Endothelial cell of umbilical vein (primary cell): ENCODE measurements around the gene FHOD1. TPM values are rescaled to one million over a fixed set of nuclear protein-coding genes. Genes with fewer than 3 reads are reported as not detected.

Experiments
- BruUV-seq: library from RNA; stranded (reverse); fragments of 400-500 nt; replicated peaks from 2 replicates; lab custom pipeline; 2021; lab: Mats Ljungman, UMichigan
- CTCF ChIA-PET: fragments of 300-600, 350-600 bp; sonication (Branson Sonifier 250); formaldehyde crosslinking; loops from one replicate; lab custom pipeline; 2021; ENCODE audit warnings: antibody characterized with exemption, inconsistent platforms; lab: Charles Lee
- POLR2A ChIA-PET: fragments of 300-600, 350-600 bp; sonication (Branson Sonifier 250); formaldehyde crosslinking; loops from one replicate; lab custom pipeline; 2021; ENCODE audit warnings: antibody characterized with exemption, inconsistent platforms; lab: Charles Lee
- DNase-seq: peaks from one replicate; pipeline ENCODE4 v3.0.0-alpha.2; 2011; ENCODE audit warnings: low read depth, low spot score
- FAIRE-seq: peaks from 2 replicates; lab custom pipeline; 2011; peaks lifted over from hg19 to GRCh38; lab: Jason Lieb, UNC
- H2AFZ ChIP-seq: 2 replicates; pipeline ENCODE4 v1.6.0; 2012; ENCODE audit warnings: low read depth, low read length, control low read depth, inconsistent platforms
- H3K27ac ChIP-seq: 2 replicates; pipeline ENCODE4 v1.5.1; 2011; ENCODE audit warnings: low read depth, mild to moderate bottlenecking, control low read depth, low read length, moderate library complexity; ENCODE audit not compliant: insufficient read depth
- H3K27me3 ChIP-seq, 2 experiments: 2 replicates each; pipeline versions ENCODE4 v1.6.0 to v1.6.1; 2011; ENCODE audit warnings: low read length in 2 of 2, mixed read lengths in 1 of 2; ENCODE audit not compliant: control insufficient read depth in 2 of 2, insufficient read depth in 2 of 2
- H3K36me3 ChIP-seq, 2 experiments: 2 replicates in 1 of 2; 3 replicates in 1 of 2; pipeline ENCODE4 v1.5.1; 2011; ENCODE audit warnings: low read length in 2 of 2, mild to moderate bottlenecking in 1 of 2, moderate library complexity in 1 of 2; ENCODE audit not compliant: control insufficient read depth in 2 of 2, insufficient read depth in 2 of 2; ENCODE audit errors: extremely low read depth in 1 of 2
- H3K4me1 ChIP-seq: 3 replicates; pipeline ENCODE4 v1.5.1; 2011; ENCODE audit warnings: mild to moderate bottlenecking, low read length; ENCODE audit not compliant: control insufficient read depth, insufficient read depth; ENCODE audit errors: extremely low read depth
- H3K4me2 ChIP-seq: 2 replicates; pipeline ENCODE4 v1.6.1; 2011; ENCODE audit warnings: low read length, control low read depth, mixed read lengths; ENCODE audit not compliant: insufficient read depth
- H3K4me3 ChIP-seq, 3 experiments: fragments of 200-600 bp in 1 of 3; sonication (generic), shearing (Covaris generic) in 1 of 3; replicated peaks in 1 of 3; 2 replicates each; pipeline ENCODE4 v1.5.1; 2011 to 2016; ENCODE audit warnings: control low read depth in 3 of 3, low read length in 3 of 3, mild to moderate bottlenecking in 2 of 3, inconsistent platforms in 1 of 3, low read depth in 1 of 3, moderate library complexity in 1 of 3; ENCODE audit not compliant: insufficient read depth in 1 of 3
- H3K79me2 ChIP-seq: 2 replicates; pipeline ENCODE4 v1.6.0; 2012; ENCODE audit warnings: low read length, inconsistent platforms; ENCODE audit not compliant: control insufficient read depth, insufficient read depth
- H3K9ac ChIP-seq: replicated peaks from 2 replicates; pipeline ENCODE3; 2011; ENCODE audit warnings: low read length, control low read depth; ENCODE audit not compliant: insufficient read depth; ENCODE audit errors: extremely low read depth
- H3K9me1 ChIP-seq: replicated peaks from 3 replicates; pipeline ENCODE4 v1.6.0; 2011; ENCODE audit warnings: mild to moderate bottlenecking, low read length; ENCODE audit not compliant: control insufficient read depth, insufficient read depth; ENCODE audit errors: extremely low read depth
- H3K9me3 ChIP-seq: replicated peaks from 2 replicates; pipeline ENCODE4 v1.5.1; 2012; ENCODE audit warnings: low read length, inconsistent platforms; ENCODE audit not compliant: control insufficient read depth, insufficient read depth
- H4K20me1 ChIP-seq: replicated peaks from 2 replicates; pipeline ENCODE3; 2011; ENCODE audit warnings: mild to moderate bottlenecking, low read length; ENCODE audit not compliant: control insufficient read depth, insufficient read depth; ENCODE audit errors: extremely low read depth
- EZH2 ChIP-seq: IDR thresholded peaks from 2 replicates; pipeline ENCODE4 v1.6.1; 2012; ENCODE audit warnings: borderline replicate concordance, low read depth, mild to moderate bottlenecking, moderate library complexity, low read length, inconsistent platforms; ENCODE audit not compliant: severe bottlenecking
- FOS ChIP-seq: IDR thresholded peaks from 2 replicates; pipeline ENCODE4 v1.6.1; 2011; ENCODE audit warnings: mild to moderate bottlenecking, low read length, moderate library complexity, borderline replicate concordance; ENCODE audit not compliant: insufficient read depth
- GATA2 ChIP-seq: IDR thresholded peaks from 2 replicates; pipeline ENCODE4 v1.7.0; 2011; ENCODE audit warnings: low read depth, mild to moderate bottlenecking, moderate library complexity, mixed read lengths, low read length; ENCODE audit not compliant: insufficient read length, insufficient read depth
- JUN ChIP-seq: IDR thresholded peaks from 2 replicates; pipeline ENCODE4 v1.6.1; 2011; ENCODE audit warnings: borderline replicate concordance, low read depth; ENCODE audit not compliant: insufficient read length, insufficient read depth
- MYC ChIP-seq: IDR thresholded peaks from one replicate; pipeline ENCODE4 v1.6.1; 2011; ENCODE audit warnings: mild to moderate bottlenecking, low read depth, low read length
- POLR2A ChIP-seq: IDR thresholded peaks from 2 replicates; pipeline ENCODE4 v1.6.1; 2012; ENCODE audit warnings: low read depth, mild to moderate bottlenecking, control low read depth, low read length
- POLR2AphosphoS5 ChIP-seq: IDR thresholded peaks from 2 replicates; pipeline ENCODE4 v1.6.1; 2012; ENCODE audit warnings: low read depth, mild to moderate bottlenecking, control low read depth, low read length, moderate library complexity; ENCODE audit not compliant: insufficient read depth
- dilution Hi-C: fragments of 300-500 bp; cut with MboI; formaldehyde crosslinking; loops from one replicate; pipeline ENCODE4 v1.15.0; 2019; ENCODE audit warnings: low sequenced_read_pairs; ENCODE audit not compliant: extremely low pct_ligation_motif_present
- intact Hi-C: fragments of 100-400 bp; cut with micrococcal nuclease; formaldehyde crosslinking; loops from one replicate; pipeline ENCODE4 v1.10.0; 2022
- polyA plus RNA-seq, 4 experiments: library from polyadenylated mRNA; depleted of rRNA in 3 of 4; stranded (reverse) in 3 of 4; unstranded in 1 of 4; fragments of >200 nt; gene quantifications; 2 replicates each; pipeline versions ENCODE4 v1.2.1 to v1.2.3, GENCODE V29; 2011 to 2012; ENCODE audit warnings: missing spikeins in 1 of 4
- total RNA-seq: library from RNA; stranded (reverse); gene quantifications from 2 replicates; pipeline ENCODE4 v1.2.3, GENCODE V29; 2021
- TF ChIP-seq, protein P1 (sequence below): IDR thresholded peaks from 2 replicates; pipeline ENCODE4 v1.6.1; 2011; ENCODE audit not compliant: insufficient read depth, insufficient read length
- TF ChIP-seq, protein P2 (sequence below), 2 donors: IDR thresholded peaks; 1 replicate in 1 of 2; 2 replicates in 1 of 2; pipeline ENCODE4 v1.5.1; 2011; ENCODE audit warnings: low read length in 2 of 2, mild to moderate bottlenecking in 2 of 2, moderate library complexity in 2 of 2, control low read depth in 1 of 2, inconsistent platforms in 1 of 2, low read depth in 1 of 2; ENCODE audit not compliant: insufficient read depth in 1 of 2; ENCODE audit errors: extremely low read depth in 1 of 2

Gene FHOD1
- total and polyA plus RNA-seq, 2 donors (not counting 3 experiments of a cell fraction or from before 2014, with no cell fraction given): 63.6 to 124 TPM

DNA sequence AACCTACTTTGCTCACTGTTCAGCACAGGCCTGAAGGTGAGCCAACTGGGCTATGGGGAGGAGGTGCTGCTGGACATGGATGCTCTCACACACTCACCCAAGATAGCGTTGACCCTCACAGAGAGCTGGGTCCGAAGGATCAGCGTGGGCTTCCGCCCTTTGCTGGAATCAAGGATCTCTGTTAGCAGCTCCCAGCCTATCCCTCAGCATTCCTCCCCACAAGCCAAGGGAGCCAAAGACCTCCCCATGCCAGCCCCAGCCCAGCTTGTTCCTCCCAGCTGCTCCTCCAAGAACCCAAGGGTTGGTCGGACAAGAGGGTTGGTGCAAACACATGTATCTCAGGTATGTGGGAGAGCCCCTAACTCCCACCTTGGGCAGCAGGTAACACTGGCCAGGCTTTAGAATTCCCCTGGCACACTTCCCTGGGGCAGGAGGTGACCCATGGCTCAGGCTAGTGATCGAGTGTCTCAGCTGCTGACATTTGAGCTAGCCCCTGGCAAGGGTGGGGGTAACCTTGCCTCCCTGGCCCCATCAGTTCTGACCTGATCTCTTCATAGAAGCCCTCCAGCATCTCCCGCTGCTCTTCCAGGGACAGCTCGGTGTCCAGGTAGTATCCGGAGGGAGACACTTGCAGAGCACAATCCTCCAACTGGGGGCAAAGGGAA, 8.3 kb downstream of the FHOD1 start:
- TF ChIP-seq, protein P1, sequence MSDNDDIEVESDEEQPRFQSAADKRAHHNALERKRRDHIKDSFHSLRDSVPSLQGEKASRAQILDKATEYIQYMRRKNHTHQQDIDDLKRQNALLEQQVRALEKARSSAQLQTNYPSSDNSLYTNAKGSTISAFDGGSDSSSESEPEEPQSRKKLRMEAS: no peak
- no peak for TF ChIP-seq EZH2
- TF ChIP-seq JUN: no peak
- no peak for TF ChIP-seq FOS
- TF ChIP-seq POLR2A: no peak
- no peak for TF ChIP-seq MYC
- TF ChIP-seq POLR2AphosphoS5: no peak
- TF ChIP-seq, protein P2, sequence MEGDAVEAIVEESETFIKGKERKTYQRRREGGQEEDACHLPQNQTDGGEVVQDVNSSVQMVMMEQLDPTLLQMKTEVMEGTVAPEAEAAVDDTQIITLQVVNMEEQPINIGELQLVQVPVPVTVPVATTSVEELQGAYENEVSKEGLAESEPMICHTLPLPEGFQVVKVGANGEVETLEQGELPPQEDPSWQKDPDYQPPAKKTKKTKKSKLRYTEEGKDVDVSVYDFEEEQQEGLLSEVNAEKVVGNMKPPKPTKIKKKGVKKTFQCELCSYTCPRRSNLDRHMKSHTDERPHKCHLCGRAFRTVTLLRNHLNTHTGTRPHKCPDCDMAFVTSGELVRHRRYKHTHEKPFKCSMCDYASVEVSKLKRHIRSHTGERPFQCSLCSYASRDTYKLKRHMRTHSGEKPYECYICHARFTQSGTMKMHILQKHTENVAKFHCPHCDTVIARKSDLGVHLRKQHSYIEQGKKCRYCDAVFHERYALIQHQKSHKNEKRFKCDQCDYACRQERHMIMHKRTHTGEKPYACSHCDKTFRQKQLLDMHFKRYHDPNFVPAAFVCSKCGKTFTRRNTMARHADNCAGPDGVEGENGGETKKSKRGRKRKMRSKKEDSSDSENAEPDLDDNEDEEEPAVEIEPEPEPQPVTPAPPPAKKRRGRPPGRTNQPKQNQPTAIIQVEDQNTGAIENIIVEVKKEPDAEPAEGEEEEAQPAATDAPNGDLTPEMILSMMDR (IDR thresholded peaks at IDR 0.05; ENCODE audit: extremely low read depth in 1 of 2, insufficient read depth in 1 of 2, low read depth in 1 of 2, low read length in 2 of 2): no peak
- no peak for TF ChIP-seq GATA2
- Histone ChIP-seq H3K27ac (no peak overlapping the region), H3K27me3 (no peaks in the 10 kb centered on the region), H3K36me3 (peaks cover 11 to 52% of the 10 kb centered on the region in 2 experiments), H3K4me3 (no peak overlapping the region), H3K9me3 (no peaks in the 10 kb centered on the region), H3K79me2 (peaks cover 39% of the 10 kb centered on the region), H3K9me1 (no peaks in the 10 kb centered on the region), H3K4me1 (peaks cover 32% of the 10 kb centered on the region), H3K9ac (no peak overlapping the region), H4K20me1 (no peaks in the 10 kb centered on the region), H3K4me2 (no peak overlapping the region), H2AFZ (no peak overlapping the region)
- intact Hi-C loops (no loop called here), dilution Hi-C loops (no loop called here)
- FAIRE-seq: no peak
- DNase-seq: no peak
- ChIA-PET CTCF (interaction anchor here (2.3 kb wide), 1 partner anchor 9 kb away, joined by 7 read pairs; the partner anchor contains the start of gene FHOD1), POLR2A (no interaction called here)
- no TSS peak for BruUV-seq
